ENCODE results near the gene CCDC85B.
A peak's percentile ranks its signal among the peaks of the same experiment; 100 is the strongest.

DNA sequence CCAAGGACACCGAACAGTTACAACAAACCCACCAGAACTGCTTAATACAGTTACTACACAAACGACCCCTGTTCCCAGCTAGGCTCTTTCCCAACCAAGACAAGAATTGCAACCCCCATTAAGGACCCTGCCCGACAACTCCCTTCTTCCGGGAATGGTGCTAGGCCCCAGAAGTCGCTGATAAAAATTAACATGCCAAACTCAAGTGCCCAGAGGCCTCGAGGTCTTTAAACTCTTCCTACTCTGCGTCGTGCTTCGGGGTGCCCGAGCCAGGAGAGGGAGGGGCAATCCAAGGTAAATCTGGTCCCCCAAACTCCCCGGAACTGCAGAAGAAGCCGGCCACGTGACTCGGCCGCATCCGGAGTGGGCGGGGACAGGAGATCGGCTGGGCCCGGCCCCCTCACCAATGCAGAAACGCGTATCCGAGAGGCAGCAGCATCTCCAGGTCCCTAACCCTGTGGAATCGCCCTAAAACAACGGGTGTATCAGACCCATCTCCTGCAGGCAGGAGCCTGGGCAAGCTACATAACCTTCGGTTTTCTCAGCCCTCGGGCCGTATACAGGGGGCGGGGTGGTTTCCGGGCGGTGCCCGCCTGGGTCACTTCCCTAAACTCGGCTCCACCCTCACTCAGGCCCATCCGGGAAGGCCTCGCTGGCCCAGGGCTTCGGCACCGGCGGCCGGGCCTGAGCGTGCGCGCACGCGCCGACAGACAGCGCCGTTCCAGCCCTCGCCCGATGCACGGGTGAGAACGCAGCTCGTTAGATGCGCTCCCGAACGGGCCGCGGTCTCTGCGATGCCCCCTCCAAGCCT, 33.6 kb upstream of the CCDC85B start:
- TF ChIP-seq, protein P1, sequence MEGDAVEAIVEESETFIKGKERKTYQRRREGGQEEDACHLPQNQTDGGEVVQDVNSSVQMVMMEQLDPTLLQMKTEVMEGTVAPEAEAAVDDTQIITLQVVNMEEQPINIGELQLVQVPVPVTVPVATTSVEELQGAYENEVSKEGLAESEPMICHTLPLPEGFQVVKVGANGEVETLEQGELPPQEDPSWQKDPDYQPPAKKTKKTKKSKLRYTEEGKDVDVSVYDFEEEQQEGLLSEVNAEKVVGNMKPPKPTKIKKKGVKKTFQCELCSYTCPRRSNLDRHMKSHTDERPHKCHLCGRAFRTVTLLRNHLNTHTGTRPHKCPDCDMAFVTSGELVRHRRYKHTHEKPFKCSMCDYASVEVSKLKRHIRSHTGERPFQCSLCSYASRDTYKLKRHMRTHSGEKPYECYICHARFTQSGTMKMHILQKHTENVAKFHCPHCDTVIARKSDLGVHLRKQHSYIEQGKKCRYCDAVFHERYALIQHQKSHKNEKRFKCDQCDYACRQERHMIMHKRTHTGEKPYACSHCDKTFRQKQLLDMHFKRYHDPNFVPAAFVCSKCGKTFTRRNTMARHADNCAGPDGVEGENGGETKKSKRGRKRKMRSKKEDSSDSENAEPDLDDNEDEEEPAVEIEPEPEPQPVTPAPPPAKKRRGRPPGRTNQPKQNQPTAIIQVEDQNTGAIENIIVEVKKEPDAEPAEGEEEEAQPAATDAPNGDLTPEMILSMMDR (IDR thresholded peaks at IDR 0.05), result no peak
- TF ChIP-seq POLR2AphosphoS5 (IDR thresholded peaks at IDR 0.05; ENCODE audit: low read depth, low read length), result peak; percentile 75

All from Panc1 (cell line).